IPS-18c (cell line): ENCODE results near the gene VARS1.
A peak's percentile ranks its signal among the peaks of the same experiment; 100 is the strongest.
"Not testable (repeated sequence)": the region's sequence is repeated elsewhere in the genome, so short reads cannot be mapped to it uniquely, and the experiment has no call there.

ENCODE experiments used
- H3K4me3 ChIP-seq: 2 replicates; pipeline ENCODE4 v1.7.0; 2013; ENCODE audit warnings: low read depth, mild to moderate bottlenecking, low read length, moderate library complexity; ENCODE audit not compliant: insufficient read depth
- H3K9me3 ChIP-seq: one replicate; pipeline ENCODE4 v1.6.1; 2013; ENCODE audit warnings: mild to moderate bottlenecking, low read length, moderate library complexity; ENCODE audit not compliant: control insufficient read depth, insufficient read depth

The VARS1 gene

GRCh38 chr6:31805939-31806469, 10.5 kb upstream of the VARS1 start:
- Histone ChIP-seq H3K9me3 (no peaks in the 10 kb centered on the region), H3K4me3 (peak overlapping the region; percentile 100)

- not testable (repeated sequence) for H3K9me3 ChIP-seq, H3K4me3 ChIP-seq
Observed at GRCh38 chr6:31801031-31801927, 5.7 kb upstream of the VARS1 start.

DNA sequence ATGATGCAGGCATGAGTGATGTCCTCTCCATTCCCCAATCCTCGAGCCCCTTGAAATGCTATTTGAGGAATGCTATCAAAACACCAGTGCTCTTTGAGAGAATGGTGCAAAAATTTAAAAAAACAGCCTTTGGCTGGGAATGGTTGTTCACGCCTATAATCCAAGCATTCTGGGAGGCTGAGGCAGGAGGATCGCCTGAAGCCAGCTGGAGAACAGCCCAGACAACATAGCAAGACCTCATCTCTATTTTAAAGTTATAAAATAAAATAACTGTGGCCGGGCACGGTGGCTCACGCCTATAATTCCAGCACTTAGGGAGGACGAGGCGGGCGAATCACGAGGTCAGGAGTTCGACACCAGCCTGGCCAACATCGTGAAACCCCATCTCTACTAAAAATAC, 4.2 kb upstream of the VARS1 start:
- Histone ChIP-seq H3K4me3 (no peak overlapping the region), H3K9me3 (no peaks in the 10 kb centered on the region)

- no peaks in the 10 kb centered on the region for H3K9me3 ChIP-seq
- no peak overlapping the region for H3K4me3 ChIP-seq
Observed at GRCh38 chr6:31797588-31797987, 2.0 kb upstream of the VARS1 start.

GRCh38 chr6:31796993-31797385, 1.4 kb upstream of the VARS1 start:
- Histone ChIP-seq H3K4me3 (no peak overlapping the region), H3K9me3 (no peaks in the 10 kb centered on the region)

- no peaks in the 10 kb centered on the region for H3K9me3 ChIP-seq
- peak overlapping the region; percentile 93 for H3K4me3 ChIP-seq
Observed at GRCh38 chr6:31794866-31795615, 511 bp downstream of the VARS1 start.

DNA sequence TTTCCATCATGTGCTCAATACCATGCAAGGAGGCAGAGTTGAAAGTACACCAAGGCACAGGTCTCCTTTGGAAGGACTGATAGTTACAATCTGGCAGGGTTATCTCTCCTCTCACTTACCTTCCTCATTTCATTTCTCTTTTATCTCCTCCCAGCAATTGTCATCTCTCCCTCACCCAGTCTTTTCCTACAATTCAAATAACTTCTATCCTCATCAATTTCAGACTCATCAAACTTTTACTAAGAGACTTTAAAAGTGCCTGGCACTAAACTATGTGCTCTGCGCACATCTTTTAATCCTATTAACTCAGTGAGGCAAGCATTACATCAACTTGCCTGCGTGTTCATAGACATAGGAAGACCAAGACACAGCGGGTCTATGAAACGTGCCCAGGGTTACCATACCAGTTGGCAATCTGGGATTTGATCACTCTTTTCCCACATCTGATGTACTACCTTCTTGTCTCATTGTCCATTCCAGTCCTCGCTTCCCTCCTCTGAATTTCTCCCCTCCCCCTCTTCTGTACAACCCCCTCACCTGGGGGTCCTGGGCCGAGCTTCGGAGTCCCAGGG, 1.2 kb downstream of the VARS1 start:
- H3K4me3 ChIP-seq = peak overlapping the region; percentile 93
- H3K9me3 ChIP-seq = no peaks in the 10 kb centered on the region

DNA sequence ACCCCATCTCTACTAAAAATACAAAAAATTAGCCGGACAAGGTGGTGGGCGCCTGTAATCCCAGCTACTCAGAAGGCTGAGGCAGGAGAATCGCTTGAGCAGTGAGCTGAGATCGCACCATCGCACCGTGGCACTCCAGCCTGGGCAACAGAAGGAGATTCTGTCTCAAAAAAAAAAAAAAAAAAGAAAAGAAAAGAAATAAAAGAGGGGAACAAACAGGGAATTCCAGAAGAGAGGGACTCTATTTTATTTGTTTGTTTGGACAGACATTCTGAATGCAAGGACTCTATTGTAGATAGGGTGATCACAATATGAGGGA, 1.7 kb downstream of the VARS1 start:
- H3K9me3 ChIP-seq, H3K4me3 ChIP-seq: not testable (repeated sequence)

GRCh38 chr6:31792761-31793171, 2.8 kb downstream of the VARS1 start:
- Histone ChIP-seq H3K4me3 (no peak overlapping the region), H3K9me3 (no peaks in the 10 kb centered on the region)

DNA sequence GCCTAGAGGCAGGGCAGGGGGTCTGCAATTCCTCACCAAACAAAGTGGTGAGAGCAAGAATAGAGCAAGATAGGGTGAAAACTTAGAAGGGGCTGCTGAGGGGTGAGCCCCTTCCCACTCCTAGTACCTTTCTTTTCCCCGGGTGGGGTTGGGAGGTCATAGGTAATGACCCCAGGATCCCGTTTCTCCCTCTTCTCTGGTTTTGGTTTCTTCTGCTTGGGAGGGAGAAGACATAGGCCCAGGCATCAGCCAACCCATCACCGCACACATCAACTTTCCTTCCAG, 3.5 kb downstream of the VARS1 start:
- H3K9me3 ChIP-seq = no peaks in the 10 kb centered on the region
- H3K4me3 ChIP-seq = no peak overlapping the region

- Histone ChIP-seq H3K4me3 (no peak overlapping the region), H3K9me3 (no peaks in the 10 kb centered on the region)
Observed at GRCh38 chr6:31791324-31792089, 4.0 kb downstream of the VARS1 start.

DNA sequence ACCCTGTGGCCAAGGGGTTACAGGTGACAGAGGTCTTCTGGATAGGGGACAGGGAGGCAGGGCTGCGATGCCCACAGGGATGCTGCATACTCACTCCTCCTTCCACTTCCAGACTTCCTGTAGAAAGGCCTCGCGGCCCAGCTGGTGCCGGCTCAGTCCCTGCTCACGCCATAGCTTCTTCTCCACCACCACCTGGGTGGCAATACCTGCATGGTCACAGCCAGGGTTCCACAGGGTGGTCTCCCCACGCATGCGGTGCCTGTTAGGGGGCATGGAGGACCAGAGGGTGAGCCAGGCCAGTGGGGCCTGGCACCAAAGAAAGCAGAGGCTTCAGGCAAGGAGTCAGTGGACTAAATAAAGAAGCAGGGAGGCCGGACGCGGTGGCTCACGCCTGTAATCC, 10.1 kb downstream of the VARS1 start:
- Histone ChIP-seq H3K9me3 (no peaks in the 10 kb centered on the region), H3K4me3 (no peak overlapping the region)

DNA sequence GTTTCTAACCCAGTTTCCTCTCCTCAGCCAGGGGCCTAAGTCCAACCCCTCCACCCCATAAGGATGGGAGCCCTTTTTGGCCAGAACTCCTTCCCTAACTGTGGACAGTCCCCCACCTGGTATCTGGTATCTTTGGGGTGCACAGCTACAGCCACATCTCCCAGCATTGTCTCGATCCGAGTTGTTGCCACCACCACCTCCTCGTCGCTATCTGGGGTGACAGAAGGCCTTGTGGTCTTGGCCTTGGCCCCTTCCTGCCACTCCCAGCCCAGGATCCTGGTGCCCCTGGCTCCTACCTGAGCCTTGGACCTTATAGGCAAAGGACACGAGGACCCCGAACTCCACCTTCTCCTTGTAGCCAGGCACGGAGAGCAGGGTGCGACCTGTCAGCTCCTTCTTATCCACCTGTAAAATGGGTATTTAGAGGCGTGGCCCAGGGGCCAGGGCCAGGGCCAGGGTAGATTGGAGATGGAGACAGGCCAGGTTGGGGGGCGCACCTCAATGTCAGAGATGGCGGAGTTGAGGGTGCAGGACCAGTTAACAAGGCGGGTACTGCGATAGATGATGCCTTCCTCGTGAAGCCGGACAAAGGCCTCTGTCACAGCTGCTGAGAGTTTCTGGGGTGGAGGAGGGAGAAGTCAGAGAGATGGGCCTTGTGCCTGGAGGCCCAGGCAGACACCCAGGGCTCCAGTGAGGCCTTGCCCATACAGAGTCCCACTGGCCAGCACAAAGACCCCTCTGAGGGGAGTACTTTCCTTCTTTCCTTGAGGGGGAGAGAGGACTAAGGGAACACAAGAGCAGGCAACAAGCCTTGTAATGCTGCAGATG, 11.2 kb downstream of the VARS1 start:
- no peak overlapping the region for H3K4me3 ChIP-seq
- H3K9me3 ChIP-seq = no peaks in the 10 kb centered on the region

- no peak overlapping the region for H3K4me3 ChIP-seq
- no peaks in the 10 kb centered on the region for H3K9me3 ChIP-seq
Observed at GRCh38 chr6:31782126-31782855, 13.3 kb downstream of the VARS1 start.

DNA sequence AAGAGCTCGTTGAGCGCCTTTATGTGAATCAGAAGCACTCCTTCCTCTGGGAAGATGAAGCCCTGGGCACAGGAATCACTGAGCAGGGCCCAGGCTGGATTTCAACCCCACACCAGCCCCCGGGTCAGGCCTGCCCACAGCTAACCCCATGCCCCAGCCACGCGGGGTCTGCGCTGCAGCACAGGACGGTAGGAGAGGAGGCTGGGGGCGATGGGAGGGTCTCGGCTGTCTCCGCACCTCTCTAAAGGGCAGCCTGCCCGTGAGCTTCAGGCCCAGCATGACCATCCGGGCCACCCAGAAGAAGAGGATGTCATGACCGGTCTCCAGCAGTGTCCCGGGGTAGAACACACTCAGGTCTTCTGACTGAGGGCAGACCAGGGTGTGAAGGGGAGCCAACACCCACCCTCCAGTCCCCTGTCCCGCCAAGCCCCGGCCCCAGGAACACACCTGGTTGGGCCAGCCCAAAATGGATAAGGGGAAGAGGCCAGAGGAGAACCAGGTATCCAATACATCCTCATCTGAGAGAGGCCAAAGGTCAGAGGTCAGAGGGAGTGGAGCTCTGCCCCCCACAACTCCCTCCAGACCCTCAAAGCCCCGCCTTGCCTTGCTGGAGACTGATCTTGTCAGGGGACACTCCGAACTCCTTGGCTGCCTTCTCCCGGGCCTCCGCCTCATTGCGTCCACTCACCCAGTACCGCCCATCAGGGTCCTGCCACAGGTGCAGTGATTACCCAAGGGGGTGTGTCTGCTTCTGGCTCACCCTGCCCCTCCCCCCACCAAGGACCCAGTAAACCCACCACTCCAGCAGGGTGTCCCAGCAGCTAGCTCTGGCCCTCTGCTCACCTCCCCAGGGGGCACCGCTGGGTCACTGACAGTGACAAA, 14.1 kb downstream of the VARS1 start:
- no peak overlapping the region for H3K4me3 ChIP-seq
- H3K9me3 ChIP-seq = no peaks in the 10 kb centered on the region
